ENCODE data around the gene DISP1. TPM values are rescaled to one million over a fixed set of nuclear protein-coding genes. Genes with fewer than 3 reads are reported as not detected.
"Not testable (repeated sequence)": the region's sequence is repeated elsewhere in the genome, so short reads cannot be mapped to it uniquely, and the experiment has no call there.

DISP1 gene
- total RNA-seq, 1 donor from 2014 or later = 13.5 TPM

GRCh38 chr1:222792744-222793143 lies 22.1 kb upstream of the DISP1 start:
- DNase-seq (ENCODE audit: low spot score) = peak; percentile 41

GRCh38 chr1:222794656-222795474 lies 20.0 kb upstream of the DISP1 start:
- DNase-seq (ENCODE audit: low spot score) = no peak

DNA sequence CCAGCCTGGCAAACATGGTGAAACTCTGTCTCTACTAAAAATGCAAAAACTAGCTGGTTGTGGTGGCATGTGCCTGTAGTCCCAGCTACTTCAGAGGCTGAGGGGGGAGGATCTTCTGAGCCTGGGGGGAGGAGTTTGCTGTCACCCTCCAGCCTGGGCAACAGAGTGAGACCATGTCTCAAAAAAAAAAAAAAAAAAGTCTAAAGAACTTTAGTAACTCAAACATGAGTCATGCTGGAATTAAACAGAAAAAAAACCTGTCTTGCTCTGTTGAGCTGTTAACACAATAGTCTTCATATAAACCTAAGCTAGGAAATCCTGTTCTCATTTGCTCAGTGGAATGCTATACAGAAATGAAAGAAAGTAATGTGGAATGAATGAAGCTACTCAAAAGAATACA lies 16.7 kb upstream of the DISP1 start:
- peak; percentile 68 for DNase-seq (ENCODE audit: low spot score)

DNA sequence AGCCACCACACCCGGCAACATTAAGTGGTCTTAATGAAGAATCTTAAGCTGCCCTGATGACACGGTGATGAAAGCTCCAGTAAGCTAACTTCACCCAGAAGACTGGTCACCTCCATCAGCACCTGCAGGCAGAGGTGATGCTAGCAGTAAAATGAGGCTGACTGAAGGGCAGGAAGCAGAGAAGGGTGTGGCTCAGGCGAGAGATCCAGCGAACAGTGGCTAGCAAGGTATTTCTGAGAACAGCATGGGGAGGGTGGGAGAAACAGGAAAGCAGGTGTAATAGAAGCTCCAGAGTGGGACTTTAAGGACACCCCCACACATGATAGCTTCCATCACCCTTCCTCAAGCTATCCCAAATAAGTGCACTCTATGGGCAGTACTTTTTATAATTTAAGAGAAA lies 15.9 kb upstream of the DISP1 start:
- no peak for DNase-seq (ENCODE audit: low spot score)

- no peak for DNase-seq (ENCODE audit: low spot score)
These were observed 13.8 kb upstream of the DISP1 start for GRCh38 chr1:222801067-222801466.

DNA sequence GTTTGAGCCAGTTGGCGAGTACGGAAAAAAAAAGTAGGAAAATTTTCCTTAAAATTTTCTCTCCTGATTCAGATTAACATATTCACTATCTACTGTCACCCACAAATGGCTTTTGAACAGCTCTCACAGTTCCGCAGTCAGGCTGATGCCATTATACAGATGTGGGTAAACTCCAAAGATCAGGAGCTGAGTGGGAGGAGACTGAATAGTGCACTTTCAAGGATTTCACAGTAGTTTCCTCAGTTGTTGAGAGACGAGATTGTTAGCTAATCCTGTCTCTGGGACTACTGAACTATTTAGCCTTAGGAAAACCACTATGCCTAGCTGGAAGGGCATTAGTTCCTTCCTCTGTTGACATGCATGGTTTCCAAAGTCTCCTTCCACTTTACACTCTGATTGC lies 3.2 kb upstream of the DISP1 start:
- DNase-seq (ENCODE audit: low spot score) = no peak

DNA sequence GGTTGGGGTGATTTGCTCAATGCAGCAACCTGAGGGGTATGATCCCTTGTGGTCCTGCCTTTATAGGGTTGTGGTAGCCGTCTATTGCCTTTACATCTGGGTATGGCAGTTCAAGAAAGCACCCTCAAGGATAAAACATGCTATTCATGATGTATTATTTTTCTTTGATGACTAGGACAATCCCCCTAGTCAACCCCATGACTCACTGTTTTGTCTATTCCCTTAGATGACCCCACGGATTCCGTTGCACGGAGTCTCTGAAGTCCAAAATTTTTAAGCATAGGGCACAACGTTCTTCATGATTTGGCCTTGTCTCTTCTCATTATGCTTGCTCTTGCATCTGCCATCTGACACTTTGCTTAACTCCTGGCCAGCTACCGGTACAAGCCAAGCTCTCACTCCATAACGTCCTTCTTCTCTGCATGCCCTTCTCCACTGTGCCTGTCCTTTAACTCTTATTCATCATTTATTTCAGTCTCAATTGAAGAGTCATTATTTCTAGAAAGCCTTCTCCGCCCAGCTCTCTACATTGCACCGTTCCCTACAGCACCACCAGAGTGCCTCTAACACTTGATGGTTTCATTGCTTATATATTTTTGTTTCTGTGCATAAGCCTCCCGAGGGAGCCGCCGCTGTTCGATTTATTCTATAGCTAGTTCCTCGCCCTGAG lies 838 bp upstream of the DISP1 start:
- DNase-seq (ENCODE audit: low spot score) = no peak

DNA sequence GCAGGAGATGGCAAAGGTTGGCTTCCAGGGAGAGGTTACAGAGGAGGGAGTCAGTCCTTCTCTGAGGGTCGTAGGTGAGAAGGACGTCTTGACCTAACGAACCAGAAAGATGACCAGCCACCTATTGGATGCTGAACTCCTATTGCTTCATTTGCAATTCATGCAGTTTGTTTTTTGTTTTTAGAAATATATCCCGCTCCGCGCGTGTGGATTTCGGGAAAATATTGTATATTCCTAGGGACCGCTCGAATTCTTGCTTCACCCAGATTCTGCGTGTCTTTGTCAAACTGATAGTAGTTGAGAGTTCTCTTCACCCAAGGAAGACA lies 564 bp downstream of the DISP1 start:
- DNase-seq (ENCODE audit: low spot score) = peak; percentile 35

- DNase-seq (ENCODE audit: low spot score) = peak; percentile 82
These were observed 2.7 kb downstream of the DISP1 start for GRCh38 chr1:222817529-222817928.

GRCh38 chr1:222818171-222818570 lies 3.3 kb downstream of the DISP1 start:
- DNase-seq (ENCODE audit: low spot score) = no peak

GRCh38 chr1:222820171-222820712 lies 5.4 kb downstream of the DISP1 start:
- DNase-seq (ENCODE audit: low spot score) = no peak

DNA sequence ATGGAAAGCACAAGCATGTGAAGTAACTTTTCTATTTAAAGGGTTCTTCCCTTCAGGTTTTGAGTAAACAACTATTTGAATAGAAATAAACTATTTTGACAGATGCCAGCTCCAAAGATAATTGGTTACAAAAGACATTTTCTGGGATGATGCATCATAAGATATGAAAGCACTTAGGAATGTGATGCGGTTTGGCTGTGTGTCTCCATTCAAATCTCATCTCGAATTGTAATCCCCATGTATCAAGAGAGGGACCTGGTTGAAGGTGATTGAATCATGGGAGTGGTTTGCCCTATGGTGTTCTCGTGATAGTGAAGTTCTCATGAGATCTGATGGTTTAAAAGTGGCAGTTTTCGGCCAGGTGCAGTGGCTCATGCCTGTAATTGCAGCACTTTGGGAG lies 6.4 kb downstream of the DISP1 start:
- no peak for DNase-seq (ENCODE audit: low spot score)

GRCh38 chr1:222823695-222824094 lies 8.9 kb downstream of the DISP1 start:
- no peak for DNase-seq (ENCODE audit: low spot score)

DNA sequence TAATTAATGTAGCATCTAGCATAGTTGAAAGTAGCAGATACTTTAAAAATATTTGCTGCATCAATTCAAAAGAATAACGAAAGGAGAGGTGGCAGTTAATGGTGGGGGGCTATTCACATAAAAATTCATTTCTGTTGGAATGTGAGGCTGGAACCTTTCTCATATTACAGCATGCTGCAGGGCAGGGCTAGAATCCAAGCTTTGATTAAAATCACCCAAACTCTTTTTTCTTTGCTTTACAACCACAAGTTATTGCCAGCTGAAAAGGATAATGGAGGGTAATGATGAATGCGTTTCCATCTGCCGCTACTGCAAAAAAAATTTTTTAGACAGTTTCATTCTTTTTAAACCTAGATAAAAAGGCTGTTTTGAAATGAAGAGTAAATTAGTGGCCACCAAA lies 9.8 kb downstream of the DISP1 start:
- DNase-seq (ENCODE audit: low spot score) = peak; percentile 30

DNA sequence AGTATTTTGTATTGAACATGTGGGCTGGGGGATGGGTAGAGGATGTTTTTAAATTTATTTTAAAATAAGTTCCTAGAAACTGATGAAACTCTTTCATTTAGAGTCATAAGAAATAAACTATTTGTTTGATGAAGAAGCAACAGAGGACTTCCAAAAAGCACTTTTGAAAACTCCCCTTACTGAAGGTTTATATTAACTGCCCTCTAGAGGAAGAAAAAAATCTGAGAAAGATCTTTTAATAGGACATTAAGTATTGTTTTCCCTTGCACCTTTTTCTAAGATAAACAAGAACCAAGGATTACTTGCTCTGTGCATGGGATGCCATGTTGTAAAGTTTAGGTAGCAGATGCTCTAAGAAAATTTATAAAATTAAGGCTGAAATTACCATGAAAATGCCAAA lies 14.1 kb downstream of the DISP1 start:
- no peak for DNase-seq (ENCODE audit: low spot score)

GRCh38 chr1:222829868-222830267 lies 15.0 kb downstream of the DISP1 start:
- peak; percentile 83 for DNase-seq (ENCODE audit: low spot score)

GRCh38 chr1:222833356-222833876 lies 18.6 kb downstream of the DISP1 start:
- no peak for DNase-seq (ENCODE audit: low spot score)

DNA sequence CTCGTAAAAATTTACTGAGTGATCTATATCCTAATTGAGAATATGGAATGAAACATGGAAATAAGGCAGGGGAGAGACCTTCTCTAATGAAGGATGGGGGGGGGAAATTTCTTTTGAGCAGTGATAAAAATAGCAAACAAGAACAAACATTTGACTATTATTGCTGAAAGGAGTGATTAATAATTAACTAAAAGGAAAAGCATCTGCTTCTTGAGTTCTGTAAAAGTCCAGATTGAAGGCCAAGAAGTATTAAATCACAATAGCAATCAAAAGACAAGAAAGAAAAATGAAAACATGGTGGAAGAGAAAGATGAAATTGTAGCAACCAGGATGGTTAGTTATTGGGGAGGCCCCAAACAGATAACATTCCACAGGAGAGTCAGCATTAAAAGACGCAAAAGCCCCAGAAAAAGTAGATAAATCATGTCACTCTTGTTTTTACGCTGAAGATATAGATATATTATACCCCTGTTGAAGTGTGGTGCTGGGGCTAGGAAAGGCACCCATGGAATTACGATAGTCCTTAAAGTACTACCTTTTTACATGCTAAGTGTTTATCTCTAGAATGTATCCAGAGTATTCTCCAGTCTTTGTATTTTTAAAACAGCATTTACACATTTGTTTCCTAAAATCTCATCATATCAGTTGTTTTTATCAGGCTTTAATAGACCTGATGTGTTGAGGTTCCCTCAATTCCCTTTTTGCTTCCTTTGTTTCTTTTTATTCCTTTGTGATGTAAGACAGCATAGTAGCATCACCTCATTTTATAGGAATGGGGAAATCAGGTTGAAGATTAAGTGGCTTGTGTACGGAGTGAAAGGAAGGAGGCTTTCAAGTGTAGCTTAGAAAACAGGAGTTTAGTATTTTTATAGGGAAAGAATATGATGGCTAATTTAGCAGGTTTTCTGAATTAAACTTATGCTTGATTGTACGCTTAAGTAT lies 28.9 kb downstream of the DISP1 start:
- DNase-seq (ENCODE audit: low spot score) = peak; percentile 62

DNA sequence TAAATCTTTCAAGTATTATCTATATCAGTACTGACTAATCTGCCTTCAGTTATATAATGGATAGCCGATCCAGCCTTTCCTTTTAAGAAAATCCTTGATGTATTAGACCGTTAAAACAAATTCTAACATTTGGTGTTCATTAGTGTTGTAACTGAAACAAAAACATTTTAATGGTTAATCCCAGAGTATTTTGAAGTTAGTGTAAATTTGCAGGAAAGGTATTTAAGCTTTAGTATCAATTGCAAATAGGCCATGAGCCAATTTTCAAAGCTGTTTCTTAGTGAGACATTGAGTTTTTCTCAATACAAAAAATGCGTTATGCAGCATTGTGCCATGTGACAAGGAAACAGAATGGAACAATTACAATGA lies 29.6 kb downstream of the DISP1 start:
- no peak for DNase-seq (ENCODE audit: low spot score)

DNA sequence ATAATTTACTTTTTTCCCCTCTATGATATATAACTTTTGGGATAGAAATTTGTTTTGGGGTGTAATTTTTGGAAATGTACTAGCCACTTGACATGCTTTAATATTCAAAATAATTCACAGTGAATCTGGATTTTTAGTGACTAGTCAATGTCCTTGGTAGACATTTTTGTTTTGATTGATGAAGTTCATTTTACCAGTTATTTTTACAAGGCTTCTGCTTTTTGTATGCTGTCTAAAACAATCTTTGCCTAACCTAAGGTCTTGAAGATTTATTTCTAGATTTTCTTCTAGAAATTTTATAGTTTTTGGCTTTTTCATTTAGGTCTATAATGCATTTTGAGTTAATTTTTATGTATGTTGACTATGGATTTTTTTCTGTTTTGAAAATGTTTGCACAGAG lies 30.9 kb downstream of the DISP1 start:
- DNase-seq (ENCODE audit: low spot score) = no peak

DNA sequence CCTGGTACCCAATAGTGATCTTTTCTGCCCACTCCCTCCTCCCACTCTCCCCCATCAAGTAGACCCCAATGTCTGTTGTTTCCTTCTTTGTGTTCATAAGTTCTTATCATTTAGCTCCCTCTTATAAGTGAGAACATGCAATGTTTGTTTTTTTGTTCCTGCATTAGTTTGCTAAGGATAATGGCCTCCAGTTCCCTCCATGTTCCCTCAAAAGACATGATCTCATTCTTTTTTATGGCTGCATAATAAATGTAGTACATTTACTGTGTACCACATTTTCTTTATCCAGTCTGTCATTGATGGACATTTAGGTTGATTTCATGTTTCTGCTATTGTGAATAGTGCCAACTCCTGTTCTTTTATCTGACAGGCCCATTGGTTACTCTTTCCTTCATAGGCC lies 35.7 kb downstream of the DISP1 start:
- not testable (repeated sequence) for DNase-seq (ENCODE audit: low spot score)

DNA sequence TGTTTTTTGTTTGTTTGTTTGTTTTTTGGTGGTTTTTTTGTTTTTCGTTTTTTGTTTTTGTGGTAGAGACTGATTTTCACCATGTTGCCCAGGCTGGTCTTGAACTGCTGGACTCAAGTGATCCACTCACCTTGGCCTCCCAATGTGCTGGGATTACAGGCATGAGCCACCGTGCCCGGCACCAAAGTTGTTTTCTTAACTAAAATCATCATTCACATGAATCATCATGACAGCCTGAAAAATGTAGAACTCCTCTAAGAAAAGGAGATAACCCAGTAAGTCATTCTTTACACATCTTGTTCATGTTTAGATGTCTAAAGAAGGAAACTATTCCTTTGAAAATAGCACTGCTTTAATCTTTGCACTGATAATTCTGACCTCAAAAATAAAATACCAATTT lies 37.5 kb downstream of the DISP1 start:
- DNase-seq (ENCODE audit: low spot score) = no peak
